HEK293T (cell line): ENCODE data around the gene KDM2A.

Experiments used
- ARNT ChIP-seq: fragments of 450-650 bp; IDR thresholded peaks from 2 replicates; pipeline ENCODE4 v1.6.1; 2017; ENCODE audit warnings: mild to moderate bottlenecking
- BHLHE40 ChIP-seq: fragments of 450-650 bp; IDR thresholded peaks from 2 replicates; pipeline ENCODE4 v1.6.1; 2016; ENCODE audit warnings: mild to moderate bottlenecking, moderate library complexity, borderline replicate concordance
- ELF4 ChIP-seq: fragments of 450-650 bp; IDR thresholded peaks from 2 replicates; pipeline ENCODE4 v1.6.1; 2017; ENCODE audit warnings: antibody characterized with exemption
- FOXK2 ChIP-seq: fragments of 450-650 bp; IDR thresholded peaks from 2 replicates; pipeline ENCODE4 v1.6.1; 2016; ENCODE audit warnings: mild to moderate bottlenecking
- FOXM1 ChIP-seq: fragments of 450-650 bp; IDR thresholded peaks from 2 replicates; pipeline ENCODE4 v1.6.1; 2017; ENCODE audit warnings: mild to moderate bottlenecking, borderline replicate concordance
- HDGF ChIP-seq: fragments of 450-650 bp; IDR thresholded peaks from 2 replicates; pipeline ENCODE4 v1.6.1; 2017; ENCODE audit warnings: antibody characterized with exemption, borderline replicate concordance
- L3MBTL2 ChIP-seq: fragments of 450-650 bp; conservative IDR thresholded peaks from 2 replicates; pipeline ENCODE4 v1.6.1; 2016; ENCODE audit warnings: mild to moderate bottlenecking
- LEF1 ChIP-seq: fragments of 450-650 bp; IDR thresholded peaks from 2 replicates; pipeline ENCODE4 v1.6.1; 2017; ENCODE audit warnings: mild to moderate bottlenecking, borderline replicate concordance
- NFRKB ChIP-seq: fragments of 450-650 bp; IDR thresholded peaks from 2 replicates; pipeline ENCODE4 v1.6.1; 2016; ENCODE audit warnings: mild to moderate bottlenecking, moderate library complexity
- SP1 ChIP-seq: fragments of 450-650 bp; IDR thresholded peaks from 2 replicates; pipeline ENCODE4 v1.6.1; 2017
- SUZ12 ChIP-seq: fragments of 450-650 bp; IDR thresholded peaks from 2 replicates; pipeline ENCODE4 v1.6.1; 2016; ENCODE audit warnings: mild to moderate bottlenecking
- TARDBP ChIP-seq: fragments of 450-650 bp; IDR thresholded peaks from 2 replicates; pipeline ENCODE4 v1.6.1; 2016
- ZNF384 ChIP-seq: fragments of 450-650 bp; IDR thresholded peaks from 2 replicates; pipeline ENCODE4 v1.6.1; 2016

- TF ChIP-seq ELF4 = no peak
- no peak for TF ChIP-seq SP1
- TF ChIP-seq FOXM1 = no peak
- TF ChIP-seq LEF1 = no peak
- TF ChIP-seq SUZ12 = no peak
- TF ChIP-seq NFRKB = no peak
- TF ChIP-seq BHLHE40 = no peak
- no peak for TF ChIP-seq TARDBP
- TF ChIP-seq FOXK2 = no peak
- no peak for TF ChIP-seq ARNT
- TF ChIP-seq L3MBTL2 = 0 out of 2 replicates have a peak, but pooled peaks have one; percentile 19
- peak; percentile 73; the same call in 1 of the 2 replicates for TF ChIP-seq HDGF
- TF ChIP-seq ZNF384 = no peak
Observed at GRCh38 chr11:67239783-67240575, 120.9 kb downstream of the KDM2A start.
